IPS DF 19.7 (cell line): Measurements from ENCODE around the gene RARB.

Source experiments
- DNase-seq: peaks from one replicate; pipeline ENCODE4 v3.0.0-alpha.2; 2013; ENCODE audit warnings: low read depth, low spot score

RARB gene

GRCh38 chr3:25507811-25508210 is 79.7 kb downstream of the RARB start:
- no peak for DNase-seq

GRCh38 chr3:25508433-25508832 is 80.4 kb downstream of the RARB start:
- DNase-seq: no peak

GRCh38 chr3:25508901-25509300 is 80.8 kb downstream of the RARB start:
- no peak for DNase-seq

GRCh38 chr3:25510797-25511196 is 82.7 kb downstream of the RARB start:
- DNase-seq: no peak

GRCh38 chr3:25511972-25512721 is 84.1 kb downstream of the RARB start:
- DNase-seq: no peak

GRCh38 chr3:25513642-25514266 is 85.7 kb downstream of the RARB start:
- no peak for DNase-seq

GRCh38 chr3:25515171-25515570 is 87.1 kb downstream of the RARB start:
- DNase-seq: no peak

- no peak for DNase-seq
Measured at GRCh38 chr3:25520926-25521559, 93.0 kb downstream of the RARB start.

GRCh38 chr3:25527336-25527735 is 99.3 kb downstream of the RARB start:
- DNase-seq: no peak

- no peak for DNase-seq
Measured at GRCh38 chr3:25527801-25528200, 99.7 kb downstream of the RARB start.

- DNase-seq: no peak
Measured at GRCh38 chr3:25531971-25532370, 103.9 kb downstream of the RARB start.

GRCh38 chr3:25532431-25533162 is 104.5 kb downstream of the RARB start:
- DNase-seq: no peak

GRCh38 chr3:25533399-25533798 is 105.3 kb downstream of the RARB start:
- no peak for DNase-seq

- no peak for DNase-seq
Measured at GRCh38 chr3:25534007-25534406, 105.9 kb downstream of the RARB start.

GRCh38 chr3:25536521-25537391 is 108.7 kb downstream of the RARB start:
- DNase-seq: no peak

GRCh38 chr3:25537516-25537915 is 109.5 kb downstream of the RARB start:
- no peak for DNase-seq

- DNase-seq: no peak
Measured at GRCh38 chr3:25540273-25540672, 112.2 kb downstream of the RARB start.

GRCh38 chr3:25542492-25543039 is 114.5 kb downstream of the RARB start:
- no peak for DNase-seq

GRCh38 chr3:25547103-25547502 is 119.0 kb downstream of the RARB start:
- DNase-seq: no peak

- no peak for DNase-seq
Measured at GRCh38 chr3:25547943-25548674, 120.0 kb downstream of the RARB start.
